GM23338 (cell line): Measurements from ENCODE around the gene NCF4. TPM values are rescaled to one million over a fixed set of nuclear protein-coding genes. Genes with fewer than 3 reads are reported as not detected.

Experiments used
- REST ChIP-seq: IDR thresholded peaks from one replicate; pipeline ENCODE4 v1.6.1; 2018; ENCODE audit warnings: antibody characterized with exemption; ENCODE audit not compliant: unreplicated experiment
- ZNF331 ChIP-seq: fragments of 250-450 bp; sonication (Bioruptor Pico); IDR thresholded peaks from 2 replicates; pipeline ENCODE4 v1.5.0; 2020; ENCODE audit warnings: low read depth, mild to moderate bottlenecking, moderate library complexity
- polyA plus RNA-seq: library from polyadenylated mRNA; unstranded; fragments of >200 nt; fragmentation: Nextera tagmentation; extraction: Ambion mirVana; gene quantifications from 2 replicates; pipeline ENCODE4 v1.2.1, GENCODE V29; 2016
- total RNA-seq: library from RNA; depleted of rRNA; stranded (reverse); fragments of >200 nt; shearing (Covaris generic); gene quantifications from 2 replicates; pipeline ENCODE4 v1.2.3, GENCODE V29; 2014
- TF ChIP-seq, protein P1 (sequence below): fragments of 250-450 bp; sonication (Bioruptor Pico); IDR thresholded peaks from 2 replicates; pipeline ENCODE4 v1.5.0; 2020; ENCODE audit warnings: mild to moderate bottlenecking, moderate library complexity

NCF4 gene
- total and polyA plus RNA-seq, 2 experiments from 2014 or later = not detected

GRCh38 chr22:36881504-36882245 is 20.9 kb downstream of the NCF4 start (continued):
- TF ChIP-seq, protein P1, sequence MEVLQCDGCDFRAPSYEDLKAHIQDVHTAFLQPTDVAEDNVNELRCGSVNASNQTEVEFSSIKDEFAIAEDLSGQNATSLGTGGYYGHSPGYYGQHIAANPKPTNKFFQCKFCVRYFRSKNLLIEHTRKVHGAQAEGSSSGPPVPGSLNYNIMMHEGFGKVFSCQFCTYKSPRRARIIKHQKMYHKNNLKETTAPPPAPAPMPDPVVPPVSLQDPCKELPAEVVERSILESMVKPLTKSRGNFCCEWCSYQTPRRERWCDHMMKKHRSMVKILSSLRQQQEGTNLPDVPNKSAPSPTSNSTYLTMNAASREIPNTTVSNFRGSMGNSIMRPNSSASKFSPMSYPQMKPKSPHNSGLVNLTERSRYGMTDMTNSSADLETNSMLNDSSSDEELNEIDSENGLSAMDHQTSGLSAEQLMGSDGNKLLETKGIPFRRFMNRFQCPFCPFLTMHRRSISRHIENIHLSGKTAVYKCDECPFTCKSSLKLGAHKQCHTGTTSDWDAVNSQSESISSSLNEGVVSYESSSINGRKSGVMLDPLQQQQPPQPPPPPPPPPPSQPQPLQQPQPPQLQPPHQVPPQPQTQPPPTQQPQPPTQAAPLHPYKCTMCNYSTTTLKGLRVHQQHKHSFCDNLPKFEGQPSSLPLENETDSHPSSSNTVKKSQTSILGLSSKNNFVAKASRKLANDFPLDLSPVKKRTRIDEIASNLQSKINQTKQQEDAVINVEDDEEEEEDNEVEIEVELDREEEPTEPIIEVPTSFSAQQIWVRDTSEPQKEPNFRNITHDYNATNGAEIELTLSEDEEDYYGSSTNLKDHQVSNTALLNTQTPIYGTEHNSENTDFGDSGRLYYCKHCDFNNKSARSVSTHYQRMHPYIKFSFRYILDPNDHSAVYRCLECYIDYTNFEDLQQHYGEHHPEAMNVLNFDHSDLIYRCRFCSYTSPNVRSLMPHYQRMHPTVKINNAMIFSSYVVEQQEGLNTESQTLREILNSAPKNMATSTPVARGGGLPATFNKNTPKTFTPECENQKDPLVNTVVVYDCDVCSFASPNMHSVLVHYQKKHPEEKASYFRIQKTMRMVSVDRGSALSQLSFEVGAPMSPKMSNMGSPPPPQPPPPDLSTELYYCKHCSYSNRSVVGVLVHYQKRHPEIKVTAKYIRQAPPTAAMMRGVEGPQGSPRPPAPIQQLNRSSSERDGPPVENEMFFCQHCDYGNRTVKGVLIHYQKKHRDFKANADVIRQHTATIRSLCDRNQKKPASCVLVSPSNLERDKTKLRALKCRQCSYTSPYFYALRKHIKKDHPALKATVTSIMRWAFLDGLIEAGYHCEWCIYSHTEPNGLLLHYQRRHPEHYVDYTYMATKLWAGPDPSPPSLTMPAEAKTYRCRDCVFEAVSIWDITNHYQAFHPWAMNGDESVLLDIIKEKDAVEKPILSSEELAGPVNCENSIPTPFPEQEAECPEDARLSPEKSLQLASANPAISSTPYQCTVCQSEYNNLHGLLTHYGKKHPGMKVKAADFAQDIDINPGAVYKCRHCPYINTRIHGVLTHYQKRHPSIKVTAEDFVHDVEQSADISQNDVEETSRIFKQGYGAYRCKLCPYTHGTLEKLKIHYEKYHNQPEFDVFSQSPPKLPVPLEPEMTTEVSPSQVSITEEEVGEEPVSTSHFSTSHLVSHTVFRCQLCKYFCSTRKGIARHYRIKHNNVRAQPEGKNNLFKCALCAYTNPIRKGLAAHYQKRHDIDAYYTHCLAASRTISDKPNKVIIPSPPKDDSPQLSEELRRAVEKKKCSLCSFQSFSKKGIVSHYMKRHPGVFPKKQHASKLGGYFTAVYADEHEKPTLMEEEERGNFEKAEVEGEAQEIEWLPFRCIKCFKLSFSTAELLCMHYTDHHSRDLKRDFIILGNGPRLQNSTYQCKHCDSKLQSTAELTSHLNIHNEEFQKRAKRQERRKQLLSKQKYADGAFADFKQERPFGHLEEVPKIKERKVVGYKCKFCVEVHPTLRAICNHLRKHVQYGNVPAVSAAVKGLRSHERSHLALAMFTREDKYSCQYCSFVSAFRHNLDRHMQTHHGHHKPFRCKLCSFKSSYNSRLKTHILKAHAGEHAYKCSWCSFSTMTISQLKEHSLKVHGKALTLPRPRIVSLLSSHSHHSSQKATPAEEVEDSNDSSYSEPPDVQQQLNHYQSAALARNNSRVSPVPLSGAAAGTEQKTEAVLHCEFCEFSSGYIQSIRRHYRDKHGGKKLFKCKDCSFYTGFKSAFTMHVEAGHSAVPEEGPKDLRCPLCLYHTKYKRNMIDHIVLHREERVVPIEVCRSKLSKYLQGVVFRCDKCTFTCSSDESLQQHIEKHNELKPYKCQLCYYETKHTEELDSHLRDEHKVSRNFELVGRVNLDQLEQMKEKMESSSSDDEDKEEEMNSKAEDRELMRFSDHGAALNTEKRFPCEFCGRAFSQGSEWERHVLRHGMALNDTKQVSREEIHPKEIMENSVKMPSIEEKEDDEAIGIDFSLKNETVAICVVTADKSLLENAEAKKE (CRISPR knock-in tag) = no peak
- TF ChIP-seq REST (no peak), ZNF331 (CRISPR knock-in tag) (no peak)
